ENCODE results near the gene DMC1.
"Not testable (repeated sequence)": the region's sequence is repeated elsewhere in the genome, so short reads cannot be mapped to it uniquely, and the experiment has no call there.

DMC1 gene

GRCh38 chr22:38569972-38570778 lies at the start of gene DMC1:
DMC1 (minus strand) TSS chr22:38570183; CDS start chr22:38568256, 1,927 bp downstream.
- DNase-seq = peak; percentile 97

GRCh38 chr22:38618682-38619081 lies 48.7 kb upstream of the DMC1 start:
- DNase-seq = no peak

- DNase-seq = no peak
These were observed 48.3 kb upstream of the DMC1 start for GRCh38 chr22:38618258-38618657.

GRCh38 chr22:38615064-38615405 lies 45.1 kb upstream of the DMC1 start:
- DNase-seq = not testable (repeated sequence)

GRCh38 chr22:38614332-38615063 lies 44.5 kb upstream of the DMC1 start:
- no peak for DNase-seq

- no peak for DNase-seq
These were observed 43.6 kb upstream of the DMC1 start for GRCh38 chr22:38613588-38613987.

GRCh38 chr22:38612217-38613006 lies 42.4 kb upstream of the DMC1 start:
- no peak for DNase-seq

GRCh38 chr22:38611559-38611958 lies 41.6 kb upstream of the DMC1 start:
- DNase-seq = no peak

GRCh38 chr22:38610234-38610633 lies 40.3 kb upstream of the DMC1 start:
- no peak for DNase-seq

- no peak for DNase-seq
These were observed 39.2 kb upstream of the DMC1 start for GRCh38 chr22:38608992-38609750.

- DNase-seq = no peak
These were observed 37.7 kb upstream of the DMC1 start for GRCh38 chr22:38607680-38608079.

- no peak for DNase-seq
These were observed 32.2 kb upstream of the DMC1 start for GRCh38 chr22:38602166-38602565.

GRCh38 chr22:38601221-38601764 lies 31.3 kb upstream of the DMC1 start:
- no peak for DNase-seq

GRCh38 chr22:38599466-38599865 lies 29.5 kb upstream of the DMC1 start:
- no peak for DNase-seq

- DNase-seq = not testable (repeated sequence)
These were observed 12.9 kb upstream of the DMC1 start for GRCh38 chr22:38582923-38583322.

- no peak for DNase-seq
These were observed 8.5 kb upstream of the DMC1 start for GRCh38 chr22:38578505-38578904.

GRCh38 chr22:38572065-38572464 lies 2.1 kb upstream of the DMC1 start:
- no peak for DNase-seq

- no peak for DNase-seq
These were observed 889 bp upstream of the DMC1 start for GRCh38 chr22:38570779-38571364.

GRCh38 chr22:38569181-38569971 lies 607 bp downstream of the DMC1 start:
- DNase-seq = peak; percentile 47

- DNase-seq = no peak
These were observed 2.3 kb downstream of the DMC1 start for GRCh38 chr22:38567531-38568285.

Measured in right forelimb (tissue), 1 donor.